HG03280 (cell line): ENCODE results near the gene MBP.

Source experiments
- ATAC-seq: cut with Tn5 transposase; IDR thresholded peaks from one replicate; pipeline ENCODE4 v1.9.1; 2021; ENCODE audit warnings: mild to moderate bottlenecking, moderate library complexity; ENCODE audit not compliant: unreplicated experiment

Gene MBP

DNA sequence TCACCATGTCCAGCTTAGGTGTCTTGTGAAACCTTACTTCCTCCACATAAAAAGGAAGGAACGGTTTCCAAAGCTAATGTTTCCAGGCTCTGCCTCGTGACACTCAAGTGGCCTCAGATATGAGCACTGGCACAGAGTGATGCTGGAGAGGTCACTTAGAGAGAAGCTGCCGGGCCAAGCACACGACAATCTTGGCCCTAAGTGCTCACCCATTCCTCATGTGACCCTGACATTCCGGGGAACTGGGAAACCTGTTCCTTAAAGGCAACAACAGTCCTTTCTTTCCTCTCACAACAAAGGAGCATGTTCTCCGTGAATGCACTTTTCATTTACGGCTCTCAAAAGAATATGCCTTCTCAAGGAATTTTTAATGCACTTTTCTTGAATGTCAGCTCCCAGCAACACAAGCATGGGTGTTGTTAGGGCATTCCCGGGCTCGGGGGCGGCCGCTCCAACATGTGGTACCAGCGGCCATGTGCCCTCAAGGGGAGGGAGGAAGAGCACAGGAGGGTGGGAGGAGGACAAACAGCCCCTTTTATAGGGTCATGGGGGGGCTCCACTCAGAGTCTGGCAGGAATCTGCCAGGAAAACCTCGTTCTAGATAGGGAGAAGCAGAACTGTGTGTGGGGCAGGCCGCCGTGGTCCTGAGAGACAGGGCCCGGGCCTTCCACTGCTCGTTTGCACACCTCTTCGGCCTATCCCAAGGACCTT is 118.6 kb downstream of the MBP start:
- ATAC-seq, result no peak

DNA sequence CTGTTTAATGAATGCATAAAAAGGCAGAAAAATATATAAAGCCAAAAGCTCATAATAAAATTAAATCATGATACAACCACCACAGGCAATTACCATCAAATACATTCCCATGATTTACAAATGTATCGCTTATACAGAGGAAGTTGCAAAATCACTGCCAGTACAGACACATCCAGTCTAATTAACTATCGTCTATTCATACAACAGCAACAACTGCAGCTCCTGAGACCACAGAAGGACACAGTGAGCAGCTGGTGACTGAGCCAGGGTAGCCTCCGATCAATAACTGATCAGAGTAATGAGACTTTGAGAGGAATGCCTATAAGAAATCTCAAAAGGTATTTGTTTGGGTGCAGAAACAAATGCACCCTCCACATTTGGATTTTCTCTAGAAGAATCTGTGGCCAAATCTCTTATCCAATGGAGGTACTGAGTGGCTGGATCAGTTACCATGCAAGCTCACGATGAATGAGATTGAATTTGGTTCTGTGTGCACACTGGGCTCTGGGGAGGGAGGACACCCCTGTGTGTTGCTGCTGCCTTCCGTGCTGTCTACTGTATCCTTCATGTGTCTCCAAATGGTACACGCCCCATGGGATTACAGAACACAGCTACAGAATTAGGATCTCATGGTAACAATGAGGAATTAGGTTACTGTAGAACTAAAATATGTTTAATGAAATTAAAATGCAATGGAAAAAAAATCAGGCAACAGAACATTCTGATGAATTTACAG is 119.6 kb downstream of the MBP start:
- ATAC-seq, result no peak

DNA sequence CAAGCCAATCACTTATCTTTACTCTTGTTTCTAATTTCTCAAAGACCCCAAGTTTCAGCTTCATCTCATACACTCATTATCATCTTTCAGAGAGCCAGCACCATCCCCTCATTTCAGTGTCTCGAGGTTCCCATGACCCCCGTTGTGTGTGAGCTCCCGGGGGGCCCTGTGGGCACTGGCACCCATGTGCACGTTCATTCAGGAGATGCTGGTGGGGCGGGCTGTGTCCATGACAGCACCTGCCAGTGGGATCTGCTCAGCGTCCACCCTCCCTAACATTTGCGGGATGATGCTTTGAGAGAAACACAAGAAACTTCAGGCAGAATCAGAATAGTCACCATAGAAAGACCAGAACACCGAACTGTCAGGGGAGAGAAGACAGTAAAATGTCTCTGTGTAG is 120.5 kb downstream of the MBP start:
- no peak for ATAC-seq

DNA sequence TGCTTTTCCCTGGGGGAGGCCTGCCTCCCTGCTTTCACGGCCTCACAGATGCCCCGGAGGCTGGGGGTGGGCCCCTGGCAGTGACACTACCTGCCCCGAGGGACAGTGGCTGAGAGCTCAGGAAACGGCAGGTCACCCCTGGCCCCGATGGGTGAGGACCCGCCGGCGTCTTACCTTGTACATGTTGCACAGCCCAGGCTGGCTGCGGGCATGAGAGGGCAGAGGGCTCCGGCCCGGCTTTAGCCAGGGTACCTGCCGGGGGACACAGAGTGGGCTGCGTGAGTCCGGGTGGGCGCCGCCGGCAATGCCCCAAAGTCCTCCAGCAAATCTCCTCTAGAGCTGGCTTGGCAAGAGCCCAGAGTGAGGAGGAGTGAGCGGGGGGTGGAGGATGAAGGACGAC is 122.9 kb downstream of the MBP start:
- ATAC-seq, result no peak

DNA sequence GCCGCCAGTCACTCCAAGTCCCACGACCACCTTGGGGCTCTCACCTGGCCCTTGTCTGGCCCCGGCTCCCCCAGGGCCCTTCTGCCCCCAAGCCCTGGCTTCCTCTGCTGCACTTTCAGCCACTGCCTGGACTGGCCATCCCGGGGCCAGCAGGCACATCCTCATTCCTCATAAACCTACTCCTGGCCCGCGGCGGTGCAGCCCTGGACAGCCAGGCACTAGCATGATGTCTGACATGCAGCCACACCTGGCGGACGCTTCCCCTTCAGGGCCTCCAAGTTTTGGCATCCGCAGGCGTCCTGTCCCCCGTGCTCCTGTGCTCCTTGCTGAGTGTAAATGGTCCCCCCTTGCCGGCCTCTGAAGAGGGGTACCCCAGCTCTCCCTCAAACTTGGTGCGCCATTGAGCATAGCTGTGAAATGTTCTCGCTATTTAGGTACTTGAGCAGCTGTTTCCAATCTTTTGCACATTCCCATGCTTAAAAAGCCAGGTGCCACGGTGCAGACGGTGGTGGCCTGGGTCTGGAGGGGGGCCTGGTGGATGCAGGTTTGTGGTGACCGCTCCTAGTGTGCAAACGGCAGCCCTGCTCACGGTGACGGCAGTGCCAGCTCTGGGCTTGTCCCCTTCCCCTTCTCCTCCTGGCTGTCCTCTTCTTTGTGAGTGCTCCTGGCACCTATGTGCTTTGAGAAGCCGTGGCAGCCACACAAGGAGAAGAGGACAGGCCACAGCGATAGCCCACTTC is 123.8 kb downstream of the MBP start:
- ATAC-seq, result no peak

DNA sequence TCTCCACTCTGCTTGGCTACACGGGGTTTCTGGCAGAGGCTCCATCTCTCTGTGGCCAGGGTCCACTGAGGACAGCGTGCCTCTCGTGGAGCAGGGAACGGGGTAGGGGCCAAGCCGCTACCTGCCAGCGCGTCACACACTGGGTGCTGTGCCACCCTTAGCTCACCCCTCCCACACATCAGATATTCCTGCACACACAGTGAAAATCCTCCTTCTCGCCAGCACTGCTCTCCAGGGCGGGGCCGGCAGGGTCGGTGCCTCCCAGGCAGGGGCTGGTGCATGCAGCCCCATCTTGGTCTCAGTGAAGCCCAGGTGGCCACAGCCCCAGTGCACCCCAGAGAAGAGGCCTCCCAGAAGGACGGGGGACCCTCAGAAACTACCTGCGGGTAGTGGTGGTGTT is 124.6 kb downstream of the MBP start:
- ATAC-seq, result no peak

DNA sequence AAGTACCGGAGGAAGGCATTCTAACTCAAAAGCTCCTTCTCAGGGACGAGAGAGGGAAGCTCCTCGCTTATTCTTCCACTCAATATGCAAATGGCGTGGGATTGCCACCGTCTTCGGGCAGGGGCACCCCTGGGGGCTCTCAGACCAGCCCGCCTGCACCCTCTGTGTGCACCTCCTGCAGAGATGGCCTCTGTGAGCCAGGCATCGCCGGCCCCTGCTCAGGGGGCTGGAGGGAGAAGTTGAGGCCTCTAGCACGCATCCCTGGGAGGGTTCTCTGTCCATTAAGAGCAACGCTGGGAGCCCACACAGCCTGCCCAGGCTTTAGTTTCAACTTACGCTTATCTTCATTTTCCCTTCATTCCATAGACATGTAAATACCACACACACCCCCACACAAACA is 125.3 kb downstream of the MBP start:
- no peak for ATAC-seq

DNA sequence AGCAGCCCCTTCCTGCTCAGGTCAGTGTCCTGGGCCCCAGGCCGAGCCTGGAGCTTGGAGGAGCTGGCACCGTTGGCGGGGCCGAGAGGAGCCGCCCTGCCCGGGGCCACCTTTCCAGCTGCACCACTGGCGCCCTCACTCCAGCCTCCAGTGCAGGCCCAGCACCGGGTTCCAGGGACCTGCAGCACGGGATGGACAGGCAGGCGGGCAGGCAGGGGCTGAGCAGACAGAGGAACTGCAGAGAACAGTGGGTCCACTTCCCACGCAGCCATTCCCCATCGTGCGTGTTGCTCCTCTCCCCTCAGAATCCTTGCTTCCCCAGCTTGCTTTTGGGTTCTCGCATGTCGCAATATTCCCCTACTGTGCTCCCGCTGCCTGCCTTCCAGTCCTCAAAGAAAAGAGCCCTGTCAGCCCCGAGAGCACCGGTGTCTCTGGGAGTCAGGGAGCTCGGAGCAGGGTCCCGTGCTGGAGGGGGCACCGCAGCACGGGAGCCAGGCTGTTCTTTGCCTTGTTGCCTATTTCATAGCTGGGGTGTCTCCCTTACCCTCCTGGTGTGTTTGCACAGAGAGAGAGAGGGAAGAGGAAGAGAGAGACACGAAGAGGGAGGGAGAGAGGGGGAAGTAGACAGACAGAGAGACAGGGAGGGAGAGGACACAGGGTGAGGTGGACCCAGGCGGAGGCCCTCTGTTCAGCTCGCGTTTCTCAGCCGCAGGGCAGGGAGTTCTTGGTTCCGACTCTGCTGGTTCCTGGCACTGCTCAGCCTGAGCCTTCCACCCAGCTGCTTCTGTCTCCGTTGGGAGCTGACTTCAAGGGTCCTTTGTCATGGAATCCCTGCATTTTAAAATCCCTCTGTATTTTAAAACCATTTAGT is 126.0 kb downstream of the MBP start:
- ATAC-seq, result no peak

DNA sequence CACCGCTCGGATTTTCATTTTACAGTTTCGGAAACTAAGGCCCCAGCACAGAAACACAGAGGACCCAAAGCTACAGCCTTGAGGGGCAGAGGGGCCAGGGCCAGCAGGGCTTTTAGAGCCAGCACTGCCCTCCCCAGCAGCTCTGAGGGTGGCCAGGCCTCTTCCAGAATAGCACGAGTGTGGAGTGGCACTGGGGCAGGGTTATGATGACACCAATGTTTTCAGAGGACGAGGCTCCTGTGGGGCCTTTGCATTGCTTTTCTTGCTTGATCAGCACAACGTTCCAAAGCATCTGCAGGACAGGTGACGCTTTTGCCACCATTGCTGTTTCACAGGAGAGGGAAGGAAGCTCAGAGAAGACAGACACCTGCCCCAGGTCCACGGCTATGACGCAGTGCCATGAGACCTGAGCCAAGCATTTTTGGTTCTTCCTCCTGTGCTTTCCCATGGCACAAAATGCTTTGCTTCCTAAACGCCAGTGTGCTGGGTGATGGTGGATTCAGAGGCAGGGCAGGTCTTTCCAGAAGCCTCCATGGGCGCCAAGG is 126.9 kb downstream of the MBP start:
- ATAC-seq, result no peak

DNA sequence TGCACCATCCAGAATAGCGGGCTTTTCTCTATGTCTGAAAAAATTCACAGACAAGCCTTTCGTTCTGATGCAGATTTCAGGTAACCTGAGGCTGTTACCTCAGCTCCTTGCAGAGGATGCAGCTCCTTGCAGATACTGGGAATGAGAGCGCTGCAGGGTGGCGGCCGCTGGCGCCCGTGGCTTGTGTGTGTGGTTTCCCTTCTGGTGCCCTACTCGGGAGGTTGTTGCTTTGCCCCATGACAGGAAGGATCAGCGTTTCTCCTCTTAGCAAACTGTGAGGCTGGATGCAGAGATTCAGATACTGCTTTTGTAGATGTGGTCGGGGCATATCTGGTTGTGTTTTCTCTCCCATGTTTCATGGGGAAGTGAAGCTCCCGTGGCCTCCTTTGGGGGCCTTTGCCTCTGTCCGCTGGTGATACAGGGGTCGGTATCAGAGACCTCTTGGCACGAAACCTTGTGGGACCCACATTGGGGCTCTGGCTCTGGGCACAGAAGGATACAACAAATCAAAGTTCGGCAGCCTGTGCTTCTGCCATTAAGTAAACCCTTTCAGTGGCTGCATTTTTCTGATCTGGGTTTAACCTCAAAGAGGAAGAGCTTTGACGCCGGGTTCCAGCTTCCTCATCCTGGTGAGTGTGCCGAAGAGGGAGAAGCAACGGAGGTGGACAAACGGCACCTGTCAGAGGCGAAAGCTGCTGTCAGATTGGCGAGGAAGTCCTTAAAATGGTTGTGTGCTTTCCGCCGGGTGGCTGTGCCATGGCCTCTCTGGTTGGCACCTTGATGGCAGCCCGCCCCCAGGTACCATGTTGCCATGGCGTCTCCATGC is 127.8 kb downstream of the MBP start:
- no peak for ATAC-seq

DNA sequence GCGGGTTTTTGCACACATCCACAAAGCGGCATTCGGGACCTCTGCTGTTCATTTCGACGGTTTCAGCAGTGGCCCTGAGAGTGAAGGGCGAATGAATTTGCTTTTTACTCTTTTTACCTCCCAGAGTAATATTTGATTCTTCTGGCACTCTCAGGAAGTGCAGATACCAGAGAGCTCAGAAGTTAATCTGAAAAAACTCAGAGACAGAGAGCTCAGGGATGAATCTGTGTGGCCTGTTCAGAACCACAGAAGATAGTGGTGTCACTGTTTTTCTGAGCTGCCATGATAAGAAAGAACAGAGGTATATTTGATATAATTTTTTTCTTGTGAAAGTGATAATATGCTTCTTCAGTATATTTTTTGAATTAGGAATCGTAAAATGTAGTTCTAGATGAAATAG is 129.3 kb downstream of the MBP start:
- no peak for ATAC-seq

DNA sequence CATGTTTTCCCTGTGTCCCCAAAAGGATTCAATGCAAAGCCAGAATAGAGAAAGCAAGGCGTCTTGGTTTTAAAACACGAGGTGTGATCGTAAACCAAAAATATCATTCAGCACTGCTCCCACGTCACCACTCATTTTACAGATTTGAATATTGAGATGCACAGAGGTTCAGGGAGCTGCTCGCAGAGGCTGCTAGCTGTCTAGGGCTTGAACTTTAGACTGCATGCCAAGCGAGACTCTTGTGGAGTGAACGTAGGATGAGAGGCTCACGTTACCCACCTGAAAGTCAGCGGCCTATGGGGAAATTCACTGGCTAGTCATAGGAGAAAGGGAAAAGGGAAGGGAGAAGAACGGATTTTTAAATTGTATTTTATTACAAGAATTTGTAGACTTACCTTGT is 130.1 kb downstream of the MBP start:
- ATAC-seq, result no peak

DNA sequence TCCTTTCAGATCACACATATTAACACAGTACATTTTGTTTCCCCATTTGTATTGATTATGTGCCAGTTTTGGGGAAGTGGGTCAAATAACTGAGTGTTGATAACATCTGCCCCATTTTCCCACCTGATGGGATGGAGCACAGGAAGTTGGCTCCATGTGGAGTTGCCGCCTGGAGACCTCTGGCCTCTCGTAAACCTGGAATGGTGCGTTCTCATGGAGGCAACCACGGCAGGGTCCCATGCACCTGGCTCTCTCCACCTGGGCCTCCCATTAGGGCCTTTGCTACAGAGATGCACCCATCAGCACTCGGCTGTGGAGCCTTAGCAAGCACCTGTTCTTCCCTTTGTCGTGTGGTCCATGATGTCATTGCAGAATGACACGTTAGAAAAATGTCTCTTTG is 130.6 kb downstream of the MBP start:
- no peak for ATAC-seq

DNA sequence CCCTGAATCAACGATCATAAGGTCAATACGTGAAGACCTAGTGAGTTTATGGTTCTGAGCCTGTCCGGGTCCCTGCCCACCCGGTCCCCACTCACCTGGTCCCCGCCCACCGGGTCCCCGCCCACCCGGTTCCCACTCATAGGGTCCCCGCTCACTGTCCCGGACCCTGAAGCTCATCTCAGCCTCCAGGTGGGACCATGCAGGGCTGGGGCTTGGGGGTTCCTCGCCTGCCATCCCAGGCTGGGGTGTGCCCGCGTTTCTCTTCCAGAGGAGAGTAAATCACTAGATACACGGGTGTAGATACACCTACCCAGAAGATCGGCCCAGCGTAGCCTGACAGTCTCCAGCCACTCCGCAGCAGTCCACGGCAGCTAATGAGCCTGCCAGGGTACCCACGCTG is 131.5 kb downstream of the MBP start:
- ATAC-seq, result no peak

DNA sequence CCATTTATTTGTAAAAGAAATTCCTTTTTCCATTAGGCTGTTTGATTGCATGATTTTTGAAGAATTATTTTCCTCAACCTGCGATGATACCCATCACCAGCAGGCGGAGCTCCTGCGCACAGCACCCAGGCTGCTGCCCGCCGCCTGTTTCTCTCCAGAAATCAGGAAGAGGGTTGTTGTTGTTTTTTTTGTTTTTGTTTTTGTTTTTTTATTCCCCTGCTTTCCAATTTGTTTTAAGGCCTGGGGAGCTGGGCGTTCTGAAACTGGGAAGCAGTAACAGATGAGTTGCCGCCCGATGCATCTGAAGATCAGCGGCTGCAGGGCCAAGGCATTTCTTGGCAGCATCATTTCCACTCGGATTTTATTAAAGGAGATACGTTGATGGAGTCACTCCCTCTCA is 132.1 kb downstream of the MBP start:
- peak; percentile 58 for ATAC-seq

DNA sequence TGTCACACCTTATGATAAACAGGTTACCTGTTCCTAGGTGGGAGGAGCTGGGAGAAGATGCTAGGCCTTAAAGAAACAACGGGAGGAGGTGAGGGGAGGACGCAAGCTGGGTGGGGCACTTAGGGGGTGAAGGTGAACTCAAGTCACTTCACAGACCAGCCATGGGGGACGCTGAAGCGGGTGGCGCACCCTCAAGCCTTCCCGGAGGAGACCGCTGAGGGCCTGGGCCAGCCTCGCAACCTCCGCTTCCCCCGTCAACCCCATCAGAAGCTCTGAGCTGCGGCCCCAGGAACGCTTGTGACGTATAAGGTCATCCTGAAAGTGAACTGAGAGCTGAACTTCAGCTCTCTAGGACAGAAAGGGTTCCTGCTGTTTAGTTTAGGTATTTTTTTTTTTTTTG is 133.5 kb downstream of the MBP start:
- no peak for ATAC-seq

DNA sequence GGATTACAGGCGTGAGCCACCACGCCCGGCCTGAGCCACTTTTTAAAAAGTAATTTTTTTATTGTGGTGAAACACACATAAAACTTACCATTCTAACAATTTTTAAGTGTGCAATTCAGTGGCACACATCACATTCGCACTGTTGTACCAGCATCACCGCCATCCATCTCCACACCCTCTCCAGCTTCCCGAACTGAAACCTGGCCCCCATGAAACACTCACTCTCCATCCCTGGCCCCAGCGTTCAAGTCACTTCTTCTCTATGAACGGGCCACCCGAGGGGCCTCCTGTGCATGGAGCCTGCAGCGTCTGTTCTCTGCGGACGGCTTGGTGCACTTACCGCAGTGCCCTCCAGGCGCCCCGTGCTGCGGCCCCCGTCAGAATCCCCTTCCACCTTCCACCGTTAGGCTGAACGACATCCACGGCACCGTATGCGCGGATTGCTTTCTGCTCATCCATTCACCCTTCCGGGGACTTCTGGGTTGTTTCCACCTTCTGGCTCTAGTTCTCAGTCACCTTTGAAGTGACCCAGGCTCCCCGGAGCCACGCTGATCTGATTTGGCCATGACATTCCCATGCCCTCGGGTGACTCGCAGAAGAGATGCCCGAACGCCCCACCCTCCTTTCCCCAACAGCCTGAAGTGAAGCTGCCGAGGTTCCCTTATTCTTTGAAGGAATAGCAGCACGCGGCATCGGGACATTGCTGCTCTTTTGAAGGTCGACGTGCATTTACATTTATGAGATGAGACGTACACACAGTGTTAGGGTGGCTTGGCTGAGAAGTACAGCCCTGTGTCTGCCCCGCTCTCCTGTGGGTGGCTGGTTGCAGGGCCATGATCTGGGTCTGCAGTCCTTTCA is 134.4 kb downstream of the MBP start:
- ATAC-seq, result no peak

DNA sequence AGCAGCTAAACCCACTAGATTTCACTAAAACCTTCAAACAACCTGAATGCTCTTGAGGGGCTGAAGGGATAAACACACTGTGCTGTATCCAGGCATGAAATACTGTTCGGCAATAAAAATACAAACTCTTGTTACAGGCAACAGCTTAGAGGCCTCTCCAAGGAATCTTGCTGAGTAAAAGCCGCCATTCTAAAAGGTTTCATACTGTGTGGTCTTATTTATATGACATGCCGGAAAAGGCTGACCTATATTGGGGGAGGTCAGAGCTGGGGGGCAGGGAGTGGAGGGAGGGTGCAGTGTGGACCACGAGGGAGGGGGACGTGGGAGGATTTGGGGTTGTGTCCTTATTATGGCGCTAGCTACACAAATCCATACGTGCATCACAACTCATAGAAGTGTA is 136.2 kb downstream of the MBP start:
- no peak for ATAC-seq

DNA sequence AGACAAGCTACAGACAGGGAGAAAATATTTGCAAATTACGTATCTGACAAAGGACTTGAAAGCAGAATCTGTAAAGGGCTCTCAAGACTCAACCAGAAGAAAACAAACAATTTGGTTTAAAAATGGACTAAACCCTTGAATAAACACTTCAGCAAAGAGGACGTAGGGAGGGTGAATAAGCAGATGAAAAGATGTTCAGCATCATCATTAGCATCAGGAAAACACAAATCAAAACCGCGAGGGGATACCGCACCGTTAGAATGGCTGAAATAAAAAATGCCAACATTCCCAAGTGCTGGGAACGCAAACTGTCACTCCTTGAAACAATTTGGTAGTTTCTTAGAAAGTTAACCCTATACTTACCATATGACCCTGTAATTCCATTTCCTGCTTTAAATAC is 136.7 kb downstream of the MBP start:
- ATAC-seq, result no peak
